G401.6 (cell line): ENCODE results near the gene PDCD11.
A peak's percentile ranks its signal among the peaks of the same experiment; 100 is the strongest.
"Not testable (repeated sequence)": the region's sequence is repeated elsewhere in the genome, so short reads cannot be mapped to it uniquely, and the experiment has no call there.

Source experiments
- FAIRE-seq: peaks from 2 replicates; lab custom pipeline; 2012; peaks lifted over from hg19 to GRCh38; lab: Jason Lieb, UNC

PDCD11 gene

GRCh38 chr10:103396067-103396788 lies at the start of gene PDCD11, which contains the start of gene ATP5MK:
TSS of gene PDCD11 (plus strand) at chr10:103396626. CDS start at chr10:103398427, 1,801 bp downstream.
TSS of gene ATP5MK (minus strand) at chr10:103396475. CDS start at chr10:103392457, 4,018 bp downstream.
- peak; percentile 98 for FAIRE-seq

DNA sequence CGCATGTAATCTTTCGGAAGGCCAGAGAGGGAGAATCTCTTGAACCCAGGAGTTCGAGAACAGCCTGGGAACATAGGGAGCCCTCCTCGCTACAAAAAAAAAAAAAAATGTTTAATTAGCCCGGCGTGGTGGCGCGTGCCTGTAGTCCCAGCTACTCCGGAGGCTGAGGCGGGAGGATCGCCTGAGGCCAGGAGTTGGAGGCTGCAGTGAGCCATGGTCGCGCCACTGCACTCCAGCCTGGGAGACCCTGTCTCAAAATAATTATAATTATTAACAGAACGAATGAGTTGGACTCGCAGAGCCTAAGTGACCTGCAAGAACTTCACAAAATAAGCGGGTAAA lies 46.3 kb upstream of the PDCD11 start:
- FAIRE-seq = no peak

DNA sequence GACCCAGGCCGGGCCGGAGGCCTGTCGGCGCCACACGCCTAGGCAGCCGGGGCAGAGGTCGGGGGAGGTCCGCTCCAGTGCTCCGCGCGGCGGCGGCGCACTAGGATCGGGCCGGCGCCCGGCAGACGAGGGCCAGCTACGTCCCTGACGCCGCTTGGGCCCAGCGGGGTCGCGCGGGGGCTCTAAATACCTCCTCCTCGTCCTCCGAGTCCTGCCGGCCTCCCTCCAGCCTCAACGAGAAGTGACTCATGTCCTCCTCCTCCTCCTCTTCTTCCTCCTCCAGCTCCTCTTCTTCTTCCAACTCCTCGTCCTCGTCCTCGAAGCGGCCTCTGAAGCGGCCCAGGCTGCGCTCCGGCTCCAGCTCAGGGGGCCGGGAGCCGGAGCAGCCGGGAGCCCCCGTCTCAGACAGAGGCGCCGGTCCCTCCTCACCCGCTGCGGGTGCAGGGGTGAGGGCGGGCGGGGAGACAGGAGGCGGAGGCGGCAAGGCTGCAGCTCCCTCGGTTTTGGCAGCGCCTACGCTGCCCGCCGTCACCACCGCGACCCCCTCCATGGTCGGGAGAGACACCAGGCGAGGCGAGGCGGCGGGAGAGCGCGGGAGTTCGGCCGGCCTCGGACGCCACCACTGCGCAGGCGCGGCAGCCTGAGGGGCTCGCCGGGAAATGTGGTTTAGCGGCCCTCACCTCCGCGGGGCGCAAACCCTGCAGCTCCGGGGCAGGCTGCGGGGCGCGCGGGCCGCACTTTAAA lies 45.7 kb upstream of the PDCD11 start, which contains the start of gene PCGF6:
Gene PCGF6 (minus strand): TSS at position 624 of the 744 bp plus-strand sequence. CDS start 74 bp downstream, at position 550.
- FAIRE-seq = no peak

GRCh38 chr10:103353281-103353680 lies 43.1 kb upstream of the PDCD11 start:
- FAIRE-seq = peak; percentile 51

DNA sequence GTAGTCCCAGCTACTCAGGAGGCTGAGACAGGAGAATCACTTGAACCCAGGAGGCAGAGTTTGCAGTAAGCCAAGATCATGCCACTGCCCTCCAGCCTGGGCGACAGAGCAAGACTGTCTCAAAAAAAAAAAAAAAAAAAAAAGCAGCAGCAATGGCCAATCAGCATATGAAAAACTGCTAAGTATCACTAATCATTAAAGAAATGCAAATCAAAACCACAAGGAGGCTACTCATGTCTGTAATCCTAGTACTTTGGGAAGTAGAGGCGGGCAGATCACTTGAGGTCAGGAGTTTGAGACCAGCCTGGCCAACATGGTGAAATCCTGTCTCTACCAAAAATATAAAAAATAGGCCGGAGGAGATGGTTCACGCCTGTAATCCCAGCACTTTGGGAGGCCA lies 41.9 kb upstream of the PDCD11 start:
- not testable (repeated sequence) for FAIRE-seq

DNA sequence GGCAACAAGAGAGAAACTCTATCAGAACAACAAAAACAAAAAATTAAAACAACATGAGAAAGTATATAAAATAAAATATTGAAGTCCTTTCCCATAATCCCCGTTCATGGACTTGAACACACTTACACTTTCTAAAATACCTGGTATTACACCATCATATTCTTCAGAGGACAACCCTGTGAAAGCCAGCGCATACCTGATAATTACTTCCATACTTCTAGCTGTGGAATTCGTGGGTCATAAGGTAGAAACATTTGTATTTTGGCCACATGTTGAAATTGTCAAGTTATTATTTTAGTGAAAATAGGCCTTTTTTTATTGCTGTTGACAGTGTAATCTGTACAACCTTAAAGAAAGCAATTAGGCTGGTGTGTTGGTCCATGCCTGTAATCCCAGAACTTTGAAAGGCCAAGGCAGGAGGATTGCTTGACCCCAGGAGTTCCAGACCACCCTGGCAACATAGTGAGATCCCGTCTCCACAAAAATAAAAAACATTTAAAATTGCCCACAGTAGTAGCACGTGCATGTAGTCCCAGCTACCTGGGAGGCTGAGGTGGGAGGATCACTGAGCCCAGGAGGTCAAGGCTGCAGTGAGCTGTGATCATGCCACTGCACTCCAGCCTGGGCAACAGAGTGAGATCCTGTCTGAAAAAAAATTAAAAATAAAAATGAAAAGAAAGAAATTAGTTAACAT lies 40.4 kb upstream of the PDCD11 start:
- no peak for FAIRE-seq

DNA sequence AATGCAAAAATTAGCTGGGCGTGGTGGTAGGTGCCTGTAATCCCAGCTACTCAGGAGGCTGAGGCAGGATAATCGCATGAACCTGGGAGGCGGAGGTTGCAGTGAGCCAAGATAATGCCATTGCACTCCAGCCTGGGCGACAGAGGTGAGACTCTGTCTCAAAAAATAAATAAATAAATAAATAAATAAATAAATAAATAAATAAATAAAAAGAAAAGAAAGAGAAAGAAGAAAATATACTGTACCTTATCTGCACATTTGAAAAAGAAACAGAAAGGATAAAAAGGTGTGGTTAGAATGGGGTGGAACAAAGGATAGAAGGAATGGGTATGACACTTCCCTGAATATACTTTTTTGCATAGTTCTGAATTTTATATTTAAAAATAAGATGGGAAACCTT lies 36.9 kb upstream of the PDCD11 start:
- FAIRE-seq = not testable (repeated sequence)

DNA sequence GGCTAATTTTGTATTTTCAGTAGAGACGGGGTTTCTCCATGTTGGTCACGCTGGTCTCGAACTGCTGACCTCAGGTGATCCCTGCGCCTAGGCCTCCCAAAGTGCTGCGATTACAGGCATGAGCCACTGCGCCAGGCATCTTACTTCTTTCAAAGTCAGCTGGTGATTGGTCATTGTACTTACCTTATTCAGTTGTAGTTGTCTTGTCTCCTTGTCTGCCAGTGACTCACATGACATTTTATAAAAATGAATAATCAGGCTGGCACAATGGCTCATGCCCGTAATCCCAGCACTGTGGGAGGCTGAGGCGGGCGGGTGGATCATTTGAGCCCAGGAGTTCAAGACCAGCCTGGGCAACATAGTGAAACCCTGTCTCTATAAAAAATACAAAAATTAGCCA lies 35.6 kb upstream of the PDCD11 start:
- FAIRE-seq = not testable (repeated sequence)

DNA sequence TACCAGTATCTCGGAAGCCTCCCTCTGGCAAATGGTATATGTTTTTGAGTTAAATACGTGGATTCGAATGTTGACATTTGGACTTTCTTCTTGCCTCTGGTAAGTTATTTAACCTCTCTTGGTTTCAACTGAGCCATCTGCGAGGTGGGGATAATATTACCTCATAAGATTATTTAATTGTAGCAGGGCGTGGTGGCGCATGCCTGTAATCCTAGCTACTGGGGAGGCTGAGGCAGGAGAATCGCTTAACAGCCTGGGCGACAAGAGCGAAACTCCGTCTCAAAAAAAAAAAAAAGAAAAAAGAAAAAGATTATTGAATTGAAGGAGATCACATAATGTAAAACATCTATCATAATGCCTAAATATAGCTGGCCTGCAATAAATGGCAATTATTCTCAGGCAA lies 29.0 kb upstream of the PDCD11 start:
- no peak for FAIRE-seq

DNA sequence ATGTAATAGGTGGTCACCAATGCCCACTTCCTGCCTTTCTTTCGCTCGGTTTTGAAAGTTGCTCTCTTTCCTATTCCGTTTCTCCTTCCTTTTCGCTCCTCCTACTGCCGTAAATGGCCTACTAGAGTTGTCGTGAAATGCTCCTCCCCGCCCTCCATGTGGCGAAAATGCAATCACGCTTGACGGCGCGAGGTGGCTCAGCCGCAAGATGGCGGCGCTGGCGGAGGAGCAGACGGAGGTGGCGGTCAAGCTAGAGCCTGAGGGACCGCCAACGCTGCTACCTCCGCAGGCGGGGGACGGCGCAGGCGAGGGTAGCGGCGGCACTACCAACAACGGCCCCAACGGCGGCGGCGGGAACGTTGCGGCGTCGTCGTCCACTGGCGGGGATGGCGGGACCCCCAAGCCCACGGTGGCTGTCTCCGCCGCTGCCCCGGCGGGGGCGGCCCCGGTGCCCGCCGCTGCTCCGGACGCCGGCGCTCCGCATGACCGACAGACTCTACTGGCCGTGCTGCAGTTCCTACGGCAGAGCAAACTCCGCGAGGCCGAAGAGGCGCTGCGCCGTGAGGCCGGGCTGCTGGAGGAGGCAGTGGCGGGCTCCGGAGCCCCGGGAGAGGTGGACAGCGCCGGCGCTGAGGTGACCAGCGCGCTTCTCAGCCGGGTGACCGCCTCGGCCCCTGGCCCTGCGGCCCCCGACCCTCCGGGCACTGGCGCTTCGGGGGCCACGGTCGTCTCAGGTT lies 28.5 kb upstream of the PDCD11 start, which contains the start of gene TAF5:
Gene TAF5 (plus strand): TSS at position 195 of the 737 bp plus-strand sequence. CDS start 14 bp downstream, at position 209.
- FAIRE-seq = peak; percentile 96

GRCh38 chr10:103373544-103373943 lies 22.9 kb upstream of the PDCD11 start:
- FAIRE-seq = no peak

- no peak for FAIRE-seq
Measured at GRCh38 chr10:103374263-103374662, 22.2 kb upstream of the PDCD11 start.

GRCh38 chr10:103382769-103383168 lies 13.7 kb upstream of the PDCD11 start:
- FAIRE-seq = no peak

- FAIRE-seq = no peak
Measured at GRCh38 chr10:103394180-103394579, 2.2 kb upstream of the PDCD11 start.

DNA sequence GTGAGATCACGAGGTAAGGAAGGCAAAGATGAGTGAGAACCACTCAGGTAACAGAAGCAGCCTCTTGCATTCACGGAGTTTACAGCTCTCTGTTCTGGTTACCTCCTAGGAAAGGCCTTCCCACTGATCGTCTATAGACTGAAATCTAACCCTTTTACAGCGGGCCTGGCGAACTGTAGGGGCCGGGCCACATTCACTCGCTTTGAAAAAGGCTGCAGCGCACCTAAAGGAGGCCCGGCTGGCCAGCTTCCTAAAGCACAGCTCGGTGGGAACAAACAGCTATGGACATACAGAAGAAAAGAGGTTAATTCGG lies 716 bp upstream of the PDCD11 start:
- no peak for FAIRE-seq

- no peak for FAIRE-seq
Measured at GRCh38 chr10:103396789-103397087, 312 bp downstream of the PDCD11 start.

DNA sequence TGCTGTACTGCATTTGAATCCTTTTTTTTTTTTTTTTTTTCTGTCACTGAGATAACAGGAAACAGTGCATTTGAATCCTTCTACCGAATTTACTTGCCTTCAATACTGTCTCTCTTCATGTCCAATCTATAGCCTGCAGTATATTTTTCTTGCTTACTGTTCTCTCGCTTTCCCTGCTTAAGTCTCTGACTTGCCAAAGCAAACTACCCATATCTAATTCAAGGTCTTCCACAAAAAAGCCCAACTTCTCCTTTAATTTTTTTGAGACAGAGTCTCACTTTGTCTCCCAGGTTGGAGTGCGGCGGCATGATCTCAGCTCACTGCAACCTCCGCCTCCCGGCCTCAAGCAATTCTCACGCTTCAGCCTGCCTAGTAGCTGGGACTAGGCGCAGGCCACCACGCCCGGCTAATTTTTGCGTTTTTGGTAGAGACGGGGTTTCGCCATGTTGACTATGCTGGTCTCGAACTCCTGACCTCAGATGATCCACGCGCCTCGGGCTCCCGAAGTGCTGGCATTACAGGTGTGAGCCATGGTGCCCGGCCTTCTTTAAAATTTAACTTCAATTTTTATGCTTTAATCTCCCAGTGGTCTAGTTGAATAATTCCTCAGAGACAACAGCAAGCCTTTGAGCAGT lies 882 bp downstream of the PDCD11 start:
- FAIRE-seq = no peak

DNA sequence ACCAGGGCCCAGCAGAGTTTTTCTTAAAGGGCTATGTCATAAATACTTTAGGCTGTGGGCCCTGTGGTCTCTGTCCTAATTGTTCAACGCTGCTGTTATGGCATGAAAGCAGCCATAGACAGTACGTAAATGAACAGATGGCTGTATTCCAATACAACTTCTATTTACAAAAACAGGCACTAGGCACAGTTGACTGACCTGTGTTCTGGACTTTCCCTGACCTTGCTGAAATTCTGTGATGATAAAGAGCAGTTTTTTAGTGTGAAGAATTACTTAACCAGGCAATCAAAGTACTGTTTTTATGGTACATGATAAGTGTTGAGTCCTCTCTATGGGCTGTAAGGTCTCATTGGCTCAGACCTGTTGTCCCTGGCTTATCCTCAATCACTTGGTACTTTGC lies 17.1 kb downstream of the PDCD11 start:
- no peak for FAIRE-seq

GRCh38 chr10:103415581-103415980 lies 19.2 kb downstream of the PDCD11 start:
- no peak for FAIRE-seq

DNA sequence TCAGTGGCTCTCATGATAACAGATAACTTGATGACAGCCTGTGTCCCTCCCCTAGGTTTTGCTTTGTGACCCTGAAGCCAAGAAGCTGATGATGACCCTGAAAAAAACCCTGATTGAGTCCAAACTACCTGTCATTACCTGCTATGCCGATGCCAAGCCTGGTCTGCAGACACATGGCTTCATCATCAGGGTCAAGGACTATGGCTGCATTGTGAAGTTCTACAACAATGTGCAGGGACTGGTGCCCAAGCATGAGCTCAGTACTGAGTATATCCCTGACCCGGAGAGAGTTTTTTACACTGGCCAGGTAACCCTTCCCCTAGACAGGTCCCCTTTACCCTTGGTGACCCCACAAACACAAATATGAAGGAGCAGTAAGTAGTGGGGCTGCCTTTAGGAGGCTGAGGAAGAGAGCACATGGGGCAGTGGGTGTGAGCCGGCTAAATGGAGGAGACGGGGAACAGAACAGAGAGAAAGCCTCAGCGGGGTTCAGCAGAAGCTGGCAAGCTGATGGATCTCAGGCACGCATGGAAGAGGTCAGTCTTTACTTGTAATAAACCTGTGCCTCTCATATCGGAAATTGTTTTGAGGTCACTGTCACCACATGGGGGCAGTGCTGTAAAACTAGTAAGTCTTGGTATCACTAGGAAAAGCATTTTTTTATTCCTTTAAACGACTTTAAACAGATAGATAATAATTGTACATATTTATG lies 20.2 kb downstream of the PDCD11 start:
- peak; percentile 82 for FAIRE-seq

GRCh38 chr10:103417148-103417469 lies 20.7 kb downstream of the PDCD11 start:
- not testable (repeated sequence) for FAIRE-seq
